Measurements from ENCODE around the gene TSPAN7. TPM values are rescaled to one million over a fixed set of nuclear protein-coding genes. Genes with fewer than 3 reads are reported as not detected.

The TSPAN7 gene
- total and polyA plus RNA-seq, 2 donors (not counting 3 experiments of a cell fraction or from before 2014, with no cell fraction given), result 3.2 to 5.2 TPM

GRCh38 chrX:38618180-38618579, 56.8 kb downstream of the TSPAN7 start:
- Histone ChIP-seq H3K79me2 (ENCODE audit: control insufficient read depth, insufficient read depth, low read length) (no peaks in the 10 kb centered on the region), H4K20me1 (replicated peaks; ENCODE audit: control insufficient read depth, extremely low read depth, insufficient read depth, low read length) (no peaks in the 10 kb centered on the region), H3K9me1 (replicated peaks; ENCODE audit: control insufficient read depth, extremely low read depth, insufficient read depth, low read length) (no peaks in the 10 kb centered on the region), H3K9me3 (replicated peaks; ENCODE audit: control insufficient read depth, insufficient read depth, low read length) (no peaks in the 10 kb centered on the region), H3K36me3 (ENCODE audit: control insufficient read depth in 2 of 2, extremely low read depth in 1 of 2, insufficient read depth in 2 of 2, low read length in 2 of 2) (no peaks in the 10 kb centered on the region), H3K4me2 (ENCODE audit: insufficient read depth, low read length) (no peak overlapping the region), H3K9ac (replicated peaks; ENCODE audit: extremely low read depth, insufficient read depth, low read length) (no peak overlapping the region), H3K4me3 (replicated peaks in 1 of 3; ENCODE audit: insufficient read depth in 1 of 3, low read depth in 1 of 3, low read length in 3 of 3) (no peak overlapping the region), H3K4me1 (ENCODE audit: control insufficient read depth, extremely low read depth, insufficient read depth, low read length) (no peaks in the 10 kb centered on the region), H2AFZ (ENCODE audit: low read depth, low read length) (no peak overlapping the region), H3K27me3 (ENCODE audit: control insufficient read depth in 2 of 2, insufficient read depth in 2 of 2, low read length in 2 of 2) (no peaks in the 10 kb centered on the region), H3K27ac (ENCODE audit: insufficient read depth, low read depth, low read length) (no peak overlapping the region)
- ChIA-PET CTCF (no interaction called here), POLR2A (no interaction called here)
- FAIRE-seq, result no peak
- dilution Hi-C loops (cut with MboI; ENCODE audit: extremely low pct_ligation_motif_present, low sequenced_read_pairs) (no loop called here), intact Hi-C loops (cut with micrococcal nuclease) (no loop called here)
- no TSS peak for BruUV-seq (replicated peaks)
- TF ChIP-seq POLR2A (IDR thresholded peaks at IDR 0.05; ENCODE audit: low read depth, low read length), result no peak
- no peak for TF ChIP-seq POLR2AphosphoS5 (IDR thresholded peaks at IDR 0.05; ENCODE audit: insufficient read depth, low read depth, low read length)
- no peak for TF ChIP-seq MAX (IDR thresholded peaks at IDR 0.05; ENCODE audit: insufficient read depth, insufficient read length)
- no peak for TF ChIP-seq CTCF (IDR thresholded peaks at IDR 0.05; ENCODE audit: extremely low read depth in 1 of 2, insufficient read depth in 1 of 2, low read depth in 1 of 2, low read length in 2 of 2)
- TF ChIP-seq JUN (IDR thresholded peaks at IDR 0.05; ENCODE audit: borderline replicate concordance, insufficient read depth, insufficient read length, low read depth), result no peak
- TF ChIP-seq EZH2 (IDR thresholded peaks at IDR 0.05; ENCODE audit: borderline replicate concordance, low read depth, low read length, severe bottlenecking), result no peak
- TF ChIP-seq MYC (IDR thresholded peaks at IDR 0.05; ENCODE audit: low read depth, low read length), result no peak
- TF ChIP-seq GATA2 (IDR thresholded peaks at IDR 0.05; ENCODE audit: insufficient read depth, insufficient read length, low read depth, low read length), result no peak
- TF ChIP-seq FOS (IDR thresholded peaks at IDR 0.05; ENCODE audit: borderline replicate concordance, insufficient read depth, low read length), result no peak
- no peak for DNase-seq (ENCODE audit: low read depth, low spot score)
